Spleen (tissue), 7 donors: Measurements from ENCODE around the gene PRR27.

Experiments
- CTCF ChIP-seq, 11 experiments: fragments of 200-600 bp in 7 of 11; fragments of 450-650 bp in 4 of 11; sonication (generic) in 4 of 11; IDR thresholded peaks in 8 of 11; conservative IDR thresholded peaks in 3 of 11; 1 replicate in 7 of 11; 2 replicates in 4 of 11; pipeline versions ENCODE4 v1.4.0 to v1.8.0; 2016 to 2021; ENCODE audit warnings: antibody characterized with exemption in 11 of 11, inconsistent platforms in 4 of 11, mild to moderate bottlenecking in 1 of 11
- POLR2A ChIP-seq, 3 donors: fragments of 450-650 bp; IDR thresholded peaks; one replicate each; pipeline ENCODE4 v1.5.1; 2017; ENCODE audit warnings: antibody characterized with exemption in 3 of 3, mild to moderate bottlenecking in 1 of 3
- POLR2AphosphoS5 ChIP-seq, 3 donors: sonication (generic); formaldehyde crosslinking; IDR thresholded peaks; one replicate each; pipeline ENCODE4 v1.5.1; 2017; ENCODE audit warnings: antibody characterized with exemption in 3 of 3
- donor health status: DM: no; HTN: no; CAD: no; lungs with moderate emphysema.
- donor health status: DM: no; HTN: no; CAD: no.
- donor health status: DM: no; HTN: no; CAD: no.

- TF ChIP-seq CTCF (IDR thresholded peaks at IDR 0.05 in 8 of 11, conservative IDR thresholded peaks at IDR 0.05 in 3 of 11) (no peak), POLR2AphosphoS5 (IDR thresholded peaks at IDR 0.05) (no peak), POLR2A (IDR thresholded peaks at IDR 0.05) (no peak)
Measured at GRCh38 chr4:70152088-70152487, 1.9 kb upstream of the PRR27 start.
